K562 (cell line): ENCODE results near the gene SPDYE1. TPM values are rescaled to one million over a fixed set of nuclear protein-coding genes. Genes with fewer than 3 reads are reported as not detected.
"Not testable (repeated sequence)": the region's sequence is repeated elsewhere in the genome, so short reads cannot be mapped to it uniquely, and the experiment has no call there.

Experiments
- ATAC-seq: fragments of 200-7000 bp; cut with Tn5 transposase; 3 replicates; pipeline ENCODE4 v1.9.1; 2020; ENCODE audit warnings: moderate library complexity
- BruUV-seq: library from RNA; stranded (reverse); fragments of 400-500 nt; replicated peaks from 2 replicates; lab custom pipeline; 2021; lab: Mats Ljungman, UMichigan
- CTCF ChIA-PET: fragments of 300-600 bp; formaldehyde crosslinking; extraction: SDS; loops from one replicate; lab custom pipeline; 2021; ENCODE audit warnings: low intra/inter-chr PET ratio; lab: Yijun Ruan, JAX
- POLR2A ChIA-PET: fragments of 300-600, 350-650 bp; sonication (Branson Sonifier 250); formaldehyde crosslinking; extraction: SDS; loops from one replicate; lab custom pipeline; 2021; ENCODE audit warnings: antibody characterized with exemption, inconsistent platforms; lab: Yijun Ruan, JAX
- DNase-seq, 4 experiments: peaks; one replicate each; pipeline versions ENCODE4 v3.0.0 to v3.0.0-alpha.2; 2011 to 2018; ENCODE audit warnings: low spot score in 3 of 4, mixed read lengths in 3 of 4; ENCODE audit errors: extremely low read depth in 1 of 4
- FAIRE-seq: peaks from 2 replicates; lab custom pipeline; 2011; peaks lifted over from hg19 to GRCh38; lab: Jason Lieb, UNC
- H2AFZ ChIP-seq: 2 replicates; pipeline ENCODE4 v1.6.0; 2011; ENCODE audit warnings: low read depth, low read length, control low read depth, inconsistent platforms
- H3K27ac ChIP-seq: fragments of 200-600 bp; 3 replicates; pipeline ENCODE4 v1.8.0; 2011; ENCODE audit warnings: low read depth, mild to moderate bottlenecking, control low read depth, inconsistent platforms, low read length, moderate library complexity, mixed read lengths; ENCODE audit errors: extremely low read depth
- H3K27me3 ChIP-seq, 2 experiments: fragments of 300-600 bp in 1 of 2; 2 replicates in 1 of 2; 3 replicates in 1 of 2; pipeline versions ENCODE4 v1.6.0 to v1.8.0; 2011; ENCODE audit warnings: inconsistent platforms in 2 of 2, low read length in 2 of 2, mild to moderate bottlenecking in 1 of 2, mixed read lengths in 1 of 2, moderate library complexity in 1 of 2; ENCODE audit not compliant: control insufficient read depth in 2 of 2, insufficient read depth in 2 of 2
- H3K36me3 ChIP-seq: fragments of 300-600 bp; 3 replicates; pipeline ENCODE4 v1.8.0; 2011; ENCODE audit warnings: mild to moderate bottlenecking, low read length, inconsistent platforms; ENCODE audit not compliant: control insufficient read depth, insufficient read depth
- H3K4me1 ChIP-seq, 2 experiments: fragments of 200-600 bp in 1 of 2; replicated peaks in 1 of 2; 2 replicates in 1 of 2; 3 replicates in 1 of 2; pipeline versions ENCODE4 v1.5.1 to v1.8.0; 2011; ENCODE audit warnings: inconsistent platforms in 2 of 2, low read length in 2 of 2, mild to moderate bottlenecking in 1 of 2, mixed read lengths in 1 of 2, moderate library complexity in 1 of 2; ENCODE audit not compliant: control insufficient read depth in 2 of 2, insufficient read depth in 2 of 2
- H3K4me2 ChIP-seq: 2 replicates; pipeline ENCODE4 v1.6.1; 2011; ENCODE audit warnings: low read length, control low read depth, inconsistent platforms, mixed read lengths; ENCODE audit not compliant: insufficient read depth
- H3K4me3 ChIP-seq: fragments of 200-600 bp; sonication (generic), shearing (Covaris generic); 2 replicates; pipeline ENCODE4 v1.5.1; 2016; ENCODE audit warnings: control low read depth, inconsistent platforms
- H3K79me2 ChIP-seq: fragments of 200-600 bp; 3 replicates; pipeline ENCODE4 v1.8.0; 2011; ENCODE audit warnings: low read length, inconsistent platforms; ENCODE audit not compliant: control insufficient read depth, insufficient read depth
- H3K9ac ChIP-seq, 2 experiments: 2 replicates each; pipeline versions ENCODE4 v1.6.0 to v1.6.1; 2011; ENCODE audit warnings: low read depth in 2 of 2, low read length in 2 of 2, control low read depth in 1 of 2, inconsistent platforms in 1 of 2, mild to moderate bottlenecking in 1 of 2, mixed read lengths in 1 of 2; ENCODE audit not compliant: insufficient read depth in 1 of 2
- H3K9me1 ChIP-seq: one replicate; pipeline ENCODE4 v1.6.0; 2011; ENCODE audit warnings: inconsistent platforms, mild to moderate bottlenecking, low read length, moderate library complexity; ENCODE audit not compliant: control insufficient read depth, insufficient read depth
- H3K9me3 ChIP-seq: replicated peaks from 2 replicates; pipeline ENCODE4 v1.5.1; 2011; ENCODE audit warnings: low read depth, low read length, inconsistent platforms; ENCODE audit not compliant: control insufficient read depth, insufficient read depth
- H4K20me1 ChIP-seq: replicated peaks from 2 replicates; pipeline ENCODE4 v1.6.1; 2011; ENCODE audit warnings: low read length, inconsistent platforms, mixed read lengths; ENCODE audit not compliant: control insufficient read depth, insufficient read depth
- BCOR ChIP-seq: fragments of 450-650 bp; IDR thresholded peaks from 2 replicates; pipeline ENCODE4 v1.6.1; 2016
- NFYB ChIP-seq: IDR thresholded peaks from 2 replicates; pipeline ENCODE4 v1.6.1; 2011; ENCODE audit warnings: mild to moderate bottlenecking, moderate library complexity; ENCODE audit not compliant: insufficient read length; ENCODE audit errors: extremely low read depth
- RBM25 ChIP-seq: fragments of 200-400 bp; formaldehyde crosslinking; IDR thresholded peaks from 2 replicates; pipeline ENCODE4 v1.6.1; 2018; ENCODE audit warnings: low read length, low read depth, moderate library complexity; ENCODE audit not compliant: severe bottlenecking
- SNIP1 ChIP-seq: fragments of 450-650 bp; IDR thresholded peaks from 2 replicates; pipeline ENCODE4 v1.7.1; 2017; ENCODE audit warnings: low read depth, mild to moderate bottlenecking
- ZC3H11A ChIP-seq: IDR thresholded peaks from 2 replicates; pipeline ENCODE4 v1.6.1; 2012; ENCODE audit warnings: low read depth, low read length, improper control_type of control experiment
- WGBS: fragments of 100-300 bp; shearing (Covaris generic); methylation state at CpG from one replicate; pipeline ENCODE4 v1.1.6; 2016; ENCODE audit warnings: low coverage, mixed read lengths; ENCODE audit not compliant: insufficient coverage; ENCODE audit errors: missing lambda C conversion rate; 5-methylcytosine and 5-hydroxymethylcytosine counted together
- in situ Hi-C: fragments of 300-500 bp; cut with MboI; formaldehyde crosslinking; loops from 4 replicates; pipeline ENCODE4 v1.15.0; 2018; ENCODE audit warnings: inconsistent platforms, mixed read lengths
- intact Hi-C: fragments of 100-400 bp; cut with micrococcal nuclease; formaldehyde crosslinking; loops from 2 replicates; pipeline ENCODE4 v1.14.2; 2022
- polyA plus RNA-seq, 8 experiments: library from polyadenylated mRNA; depleted of rRNA in 4 of 8; stranded (reverse) in 5 of 8; unstranded in 3 of 8; fragments of >200 nt; fragmentation: Nextera tagmentation in 2 of 8; fragmentation: Illumina TruSeq in 1 of 8; extraction: Ambion mirVana in 2 of 8; extraction: Trizol in 1 of 8; gene quantifications; 2 replicates each; pipeline versions ENCODE4 v1.2.1 to v1.2.3, GENCODE V29; 2011 to 2014; ENCODE audit warnings: inconsistent platforms in 1 of 8, missing spikeins in 1 of 8
- total RNA-seq, 7 experiments: library from RNA; depleted of rRNA in 6 of 7; stranded (reverse); fragments of >200 nt in 6 of 7; fragmentation: Illumina TruSeq in 2 of 7; extraction: Trizol in 2 of 7; gene quantifications; 2 replicates each; pipeline versions ENCODE4 v1.2.1 to v1.2.3, GENCODE V29; 2011 to 2021; ENCODE audit warnings: low replicate concordance in 1 of 7

Gene SPDYE1
- total and polyA plus RNA-seq, 9 of the 15 experiments (the other 6 are each of a cell fraction or from before 2014, with no cell fraction given) = 0.04 to 0.10 TPM; not detected in 7

- no peak overlapping the region for H3K4me2 ChIP-seq
- no peak for FAIRE-seq
Observed at GRCh38 chr7:43960933-43961332, 36.8 kb upstream of the SPDYE1 start.

GRCh38 chr7:43966392-43966791 is 31.3 kb upstream of the SPDYE1 start:
- H4K20me1 ChIP-seq, DNase-seq, POLR2A ChIA-PET, H3K36me3 ChIP-seq, H3K4me3 ChIP-seq, H3K4me1 ChIP-seq, FAIRE-seq, in situ Hi-C loops, H3K79me2 ChIP-seq, H3K4me2 ChIP-seq, CTCF ChIA-PET, H2AFZ ChIP-seq, ATAC-seq, H3K9me1 ChIP-seq, BruUV-seq, intact Hi-C loops, H3K27me3 ChIP-seq, H3K27ac ChIP-seq, H3K9me3 ChIP-seq, H3K9ac ChIP-seq: not testable (repeated sequence)
- 50% methylated on average over 2 of the region's 3 CpGs for WGBS
- TF ChIP-seq BCOR (peak; percentile 42; the same call in 1 of the 2 replicates), RBM25 (peak; percentile 58)

More at GRCh38 chr7:43960933-43961332, 36.8 kb upstream of the SPDYE1 start:
- Histone ChIP-seq H3K27ac (no peak overlapping the region), H4K20me1 (no peaks in the 10 kb centered on the region), H3K4me3 (no peak overlapping the region), H2AFZ (no peak overlapping the region), H3K9me3 (no peaks in the 10 kb centered on the region), H3K9ac (no peak overlapping the region), H3K9me1 (no peaks in the 10 kb centered on the region), H3K27me3 (no peaks in the 10 kb centered on the region), H3K79me2 (no peaks in the 10 kb centered on the region), H3K4me1 (no peaks in the 10 kb centered on the region), H3K36me3 (no peaks in the 10 kb centered on the region)
- intact Hi-C loops (no loop called here), in situ Hi-C loops (no loop called here)
- 0% methylated on average over 1 of the region's 1 CpG for WGBS
- POLR2A ChIA-PET = no interaction called here
- ATAC-seq (peak; percentile 41), DNase-seq (no peak)
- CTCF ChIA-PET = no interaction called here
- no peak for TF ChIP-seq SNIP1
- TF ChIP-seq NFYB = peak; percentile 4
- TF ChIP-seq ZC3H11A = no peak
- no TSS peak for BruUV-seq

GRCh38 chr7:43968172-43969040 is 29.3 kb upstream of the SPDYE1 start:
- H3K9me3 ChIP-seq, H4K20me1 ChIP-seq, in situ Hi-C loops, H3K9ac ChIP-seq, H2AFZ ChIP-seq, H3K4me3 ChIP-seq, H3K27ac ChIP-seq, H3K4me2 ChIP-seq, POLR2A ChIA-PET, CTCF ChIA-PET, BruUV-seq, H3K27me3 ChIP-seq, H3K36me3 ChIP-seq, FAIRE-seq, H3K9me1 ChIP-seq, intact Hi-C loops, H3K79me2 ChIP-seq, DNase-seq, H3K4me1 ChIP-seq: not testable (repeated sequence)
- WGBS = 20% methylated on average over 7 of the region's 20 CpGs
- ATAC-seq = peak; percentile 82
